GDM1 (cell line): ENCODE measurements around the gene IL1RAPL2.

Experiments used
- DNase-seq: peaks from one replicate; lab custom pipeline; 2025; lab: John Stamatoyannopoulos, UW

The IL1RAPL2 gene

GRCh38 chrX:105269386-105269785, 703.4 kb downstream of the IL1RAPL2 start:
- no peak for DNase-seq

- DNase-seq, result no peak
These were observed 707.3 kb downstream of the IL1RAPL2 start for GRCh38 chrX:105273326-105273725.

- DNase-seq, result no peak
These were observed 708.1 kb downstream of the IL1RAPL2 start for GRCh38 chrX:105274091-105274490.

- DNase-seq, result no peak
These were observed 711.1 kb downstream of the IL1RAPL2 start for GRCh38 chrX:105277132-105277531.

GRCh38 chrX:105282077-105282476, 716.1 kb downstream of the IL1RAPL2 start:
- no peak for DNase-seq

DNA sequence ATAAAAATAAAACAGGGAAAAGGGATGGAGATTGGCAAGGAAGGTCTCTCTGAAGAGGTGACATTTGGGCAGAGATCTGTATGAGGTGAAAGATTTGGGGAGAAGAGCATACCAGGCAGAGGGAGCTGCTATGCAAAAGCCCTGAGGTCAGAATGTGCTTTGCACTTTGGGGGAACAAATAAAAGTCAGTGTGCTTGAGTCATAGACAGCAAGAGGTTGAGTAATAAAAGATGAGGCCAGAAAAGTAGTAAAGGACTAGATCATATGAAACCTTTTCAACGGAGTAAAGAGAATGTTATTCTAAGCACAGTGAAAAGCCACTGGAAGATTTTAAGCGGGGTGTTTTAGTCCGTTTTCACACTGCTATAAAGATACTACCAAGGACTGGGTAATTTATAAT, 731.0 kb downstream of the IL1RAPL2 start:
- no peak for DNase-seq

GRCh38 chrX:105299286-105299685, 733.3 kb downstream of the IL1RAPL2 start:
- DNase-seq, result no peak

GRCh38 chrX:105302246-105302645, 736.2 kb downstream of the IL1RAPL2 start:
- DNase-seq, result no peak

DNA sequence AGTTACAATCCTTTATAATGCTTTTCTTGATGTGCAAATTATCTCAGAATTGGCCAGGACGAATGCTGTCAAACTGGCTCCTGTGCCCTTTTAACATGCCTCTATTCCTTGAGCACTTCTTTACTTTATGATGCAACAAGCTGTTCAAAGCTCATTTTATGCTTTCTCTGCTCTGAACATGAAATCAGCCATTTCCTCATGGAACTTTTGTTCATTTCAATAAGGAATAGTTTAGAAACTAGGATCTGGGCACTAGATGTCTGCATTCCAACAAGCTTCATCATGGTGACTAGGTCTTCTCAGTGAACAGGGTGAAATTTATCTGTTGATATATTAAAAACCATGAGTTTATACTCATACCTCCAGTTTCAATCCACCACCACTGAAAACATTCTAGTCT, 741.8 kb downstream of the IL1RAPL2 start:
- no peak for DNase-seq

GRCh38 chrX:105313596-105313995, 747.6 kb downstream of the IL1RAPL2 start:
- DNase-seq, result no peak

DNA sequence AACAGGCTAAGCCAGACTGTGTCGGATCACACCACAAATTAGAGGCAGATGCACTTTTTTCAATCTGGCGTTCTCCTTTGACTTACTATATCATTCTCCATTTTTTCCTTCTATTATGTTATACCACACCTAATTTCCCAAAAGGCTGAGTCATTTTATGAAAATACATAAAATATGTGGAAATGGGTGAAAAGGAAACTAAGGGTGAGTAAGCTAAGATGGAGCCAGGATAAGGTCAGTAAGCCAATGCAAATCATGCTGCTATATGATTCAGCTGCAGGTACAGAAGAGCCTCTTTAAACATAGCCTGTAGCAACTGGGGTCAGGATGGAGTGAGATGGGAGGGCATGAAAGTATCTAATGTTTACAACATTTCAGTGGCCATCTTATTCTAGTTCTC, 748.5 kb downstream of the IL1RAPL2 start:
- no peak for DNase-seq

DNA sequence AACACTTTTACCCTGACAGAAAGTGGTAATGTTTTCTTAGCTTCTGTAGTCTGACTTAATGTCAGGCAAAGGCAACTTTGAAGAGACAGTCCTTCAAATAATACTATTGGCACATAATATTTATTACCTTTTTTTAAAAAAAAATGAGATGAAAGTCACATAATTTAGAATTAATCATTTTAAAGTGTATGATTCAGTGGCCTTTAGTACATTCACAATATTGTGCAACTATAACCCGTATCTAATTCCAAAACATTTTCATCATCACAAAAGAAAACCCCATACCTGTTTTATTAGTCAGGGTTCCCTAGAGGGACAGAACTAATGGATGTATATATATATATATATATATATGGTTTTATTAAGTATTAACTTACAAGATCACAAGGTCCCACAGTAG, 749.2 kb downstream of the IL1RAPL2 start:
- no peak for DNase-seq

DNA sequence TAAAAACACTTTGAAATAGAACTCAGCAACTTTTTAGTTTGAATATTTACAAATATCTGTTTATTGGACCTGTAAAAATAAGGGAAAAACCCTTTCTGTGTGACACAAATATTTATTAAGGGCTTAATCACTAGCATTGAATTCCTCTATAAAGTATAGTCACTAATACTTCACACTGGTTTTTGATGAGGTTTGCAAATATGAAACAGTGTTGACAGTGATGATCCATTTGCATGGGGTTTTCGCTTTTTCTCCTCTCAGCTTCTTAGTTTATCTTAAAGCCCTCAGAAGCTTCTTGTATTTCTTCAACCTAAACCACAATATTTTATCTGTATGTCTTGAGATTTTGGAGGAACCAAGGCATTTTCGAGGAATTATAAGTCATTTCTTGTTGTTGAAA, 751.1 kb downstream of the IL1RAPL2 start:
- no peak for DNase-seq

DNA sequence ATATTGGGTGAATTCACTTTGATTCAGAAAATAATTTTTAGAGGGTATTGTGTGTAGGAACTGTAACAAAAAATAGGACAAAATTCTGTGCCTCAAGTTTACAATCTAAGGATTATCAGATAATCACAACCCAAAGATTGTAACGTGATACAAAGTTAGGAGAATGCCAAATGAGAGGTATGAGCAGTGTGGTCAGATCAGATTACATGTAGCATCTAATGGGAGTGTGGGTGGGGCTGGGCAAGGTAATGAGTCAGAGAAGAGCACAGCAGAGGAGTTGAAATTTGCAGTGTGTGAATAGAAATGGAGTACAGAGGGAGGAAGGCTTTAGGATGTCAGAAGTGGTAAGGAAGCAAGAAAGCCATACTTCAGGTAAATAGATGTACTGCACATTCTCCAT, 757.9 kb downstream of the IL1RAPL2 start:
- no peak for DNase-seq

DNA sequence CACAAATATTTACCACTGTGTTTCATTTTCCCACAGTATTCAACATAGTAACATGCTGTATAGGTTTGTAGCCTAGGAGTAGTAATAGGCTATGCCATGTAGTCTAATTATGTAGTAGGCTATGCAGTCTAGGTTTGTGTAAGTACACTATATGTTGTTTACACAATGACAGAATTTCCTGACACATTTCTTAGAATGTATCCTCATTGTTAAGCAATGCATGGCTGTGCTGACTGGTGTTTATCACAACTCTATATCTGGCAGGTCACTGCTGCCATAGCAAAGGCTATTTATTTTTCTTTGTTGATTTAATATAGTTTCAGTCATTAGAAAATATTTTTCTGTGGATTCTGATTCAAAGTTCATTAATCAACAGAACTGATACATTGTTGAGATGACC, 762.8 kb downstream of the IL1RAPL2 start:
- DNase-seq, result no peak

DNA sequence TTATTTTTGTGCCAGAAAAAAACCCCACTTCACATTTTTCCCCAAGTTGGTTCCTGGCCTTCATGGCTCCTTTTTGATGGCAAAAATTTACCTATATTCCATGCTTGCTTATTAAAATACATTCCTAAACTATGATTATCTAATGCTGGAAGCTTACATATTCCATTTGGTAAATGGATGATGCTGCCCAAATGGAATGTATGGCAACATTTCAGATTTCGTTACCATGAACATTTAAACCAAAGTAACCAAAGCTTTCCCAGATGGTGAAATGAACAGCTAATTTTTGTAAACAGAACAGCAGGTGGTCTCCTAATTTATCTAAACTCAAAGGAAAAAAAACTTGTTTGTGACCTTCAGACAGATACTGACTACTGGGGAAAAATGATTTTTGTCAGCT, 765.2 kb downstream of the IL1RAPL2 start:
- DNase-seq, result no peak

- no peak for DNase-seq
These were observed 781.4 kb downstream of the IL1RAPL2 start for GRCh38 chrX:105347373-105347772.

GRCh38 chrX:105349476-105349875, 783.5 kb downstream of the IL1RAPL2 start:
- no peak for DNase-seq

GRCh38 chrX:105375816-105376215, 809.8 kb downstream of the IL1RAPL2 start:
- no peak for DNase-seq

DNA sequence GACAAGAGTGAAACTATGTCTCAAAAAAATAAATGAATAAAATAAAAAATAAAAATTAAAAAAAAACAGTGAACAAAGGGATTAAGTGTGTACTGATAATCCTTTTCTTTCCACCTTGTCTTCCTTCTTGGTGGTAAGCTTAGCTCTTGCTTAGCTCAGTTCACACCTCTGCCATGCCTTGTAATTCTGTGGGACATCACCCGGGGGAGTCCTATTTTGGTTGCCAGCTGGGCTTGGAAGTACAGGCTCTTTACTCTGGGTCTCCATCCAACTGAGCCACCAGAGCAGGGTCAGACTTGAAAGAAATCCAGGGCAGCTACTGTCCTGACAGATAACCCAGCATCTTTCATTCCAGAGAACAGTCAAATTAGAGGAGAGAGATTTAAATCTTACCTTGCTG, 858.7 kb downstream of the IL1RAPL2 start:
- DNase-seq, result no peak

DNA sequence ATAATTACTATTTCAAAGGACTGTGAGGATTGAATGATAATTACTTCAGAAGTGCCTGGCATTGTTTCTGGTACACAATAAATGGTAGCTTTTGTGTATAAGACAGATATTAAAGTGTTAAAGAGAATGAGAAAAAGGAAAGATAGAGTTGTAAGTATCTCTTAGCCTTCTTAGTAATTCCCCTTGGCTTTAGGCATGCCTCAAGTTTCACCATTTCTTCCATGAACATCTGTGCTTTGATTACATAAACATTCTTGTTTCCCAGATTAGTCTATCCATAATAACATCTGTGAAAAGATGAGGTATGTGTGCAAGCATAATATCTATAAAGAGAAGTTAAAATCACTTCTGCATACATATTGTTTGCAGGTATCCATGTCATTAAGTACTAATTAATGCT, 885.4 kb downstream of the IL1RAPL2 start:
- no peak for DNase-seq

GRCh38 chrX:105458846-105459245, 892.8 kb downstream of the IL1RAPL2 start:
- no peak for DNase-seq

GRCh38 chrX:105460376-105460775, 894.4 kb downstream of the IL1RAPL2 start:
- no peak for DNase-seq

- DNase-seq, result no peak
These were observed 895.0 kb downstream of the IL1RAPL2 start for GRCh38 chrX:105461016-105461415.

GRCh38 chrX:105462186-105462585, 896.2 kb downstream of the IL1RAPL2 start:
- no peak for DNase-seq
